CD8-positive, alpha-beta memory T cell (primary cell): Measurements from ENCODE around the gene FOXK2. TPM values are rescaled to one million over a fixed set of nuclear protein-coding genes. Genes with fewer than 3 reads are reported as not detected.
"Not testable (repeated sequence)": the region's sequence is repeated elsewhere in the genome, so short reads cannot be mapped to it uniquely, and the experiment has no call there.

Source experiments
- CTCF ChIA-PET: fragments of 350-600 bp; sonication (Branson Sonifier 250); formaldehyde crosslinking; loops from one replicate; lab custom pipeline; 2021; ENCODE audit warnings: antibody characterized with exemption; lab: Charles Lee
- POLR2A ChIA-PET: fragments of 350-600 bp; sonication (Branson Sonifier 250); formaldehyde crosslinking; loops from one replicate; lab custom pipeline; 2021; ENCODE audit warnings: antibody characterized with exemption; lab: Charles Lee
- DNase-seq, 5 donors: peaks; one replicate each; pipeline versions ENCODE4 v3.0.0 to v3.0.0-alpha.2; 2020 to 2022; ENCODE audit warnings: mixed read lengths in 1 of 5
- H3K27ac ChIP-seq: one replicate; pipeline ENCODE4 v1.7.0; 2013; ENCODE audit warnings: low read depth, mild to moderate bottlenecking, low read length, moderate library complexity
- H3K27me3 ChIP-seq: 2 replicates; pipeline ENCODE4 v1.7.0; 2013; ENCODE audit warnings: low read length, mild to moderate bottlenecking; ENCODE audit not compliant: insufficient read depth, poor library complexity, severe bottlenecking
- H3K36me3 ChIP-seq: 2 replicates; pipeline ENCODE4 v1.7.0; 2013; ENCODE audit warnings: mild to moderate bottlenecking, low read length, moderate library complexity; ENCODE audit not compliant: insufficient read depth
- H3K4me1 ChIP-seq: 2 replicates; pipeline ENCODE4 v1.7.0; 2013; ENCODE audit warnings: mild to moderate bottlenecking, low read length, moderate library complexity; ENCODE audit not compliant: insufficient read depth
- H3K4me3 ChIP-seq: 2 replicates; pipeline ENCODE4 v1.7.0; 2013; ENCODE audit warnings: mild to moderate bottlenecking, low read length
- H3K9me3 ChIP-seq: 2 replicates; pipeline ENCODE4 v1.7.0; 2013; ENCODE audit warnings: mild to moderate bottlenecking, low read length
- H3K27ac Mint-ChIP-seq, 8 donors: one replicate each; pipeline ENCODE4 v1.8.0; 2020 to 2021; ENCODE audit warnings: mixed read lengths in 8 of 8, mild to moderate bottlenecking in 6 of 8, inconsistent platforms in 3 of 8, moderate library complexity in 3 of 8
- H3K27me3 Mint-ChIP-seq, 2 donors: one replicate each; pipeline ENCODE4 v1.8.0; 2020 to 2021; ENCODE audit warnings: mixed read lengths in 2 of 2, mild to moderate bottlenecking in 1 of 2, moderate library complexity in 1 of 2
- H3K36me3 Mint-ChIP-seq, 3 donors: one replicate each; pipeline ENCODE4 v1.8.0; 2020 to 2021; ENCODE audit warnings: mixed read lengths in 3 of 3, inconsistent platforms in 1 of 3, mild to moderate bottlenecking in 1 of 3
- H3K4me1 Mint-ChIP-seq, 3 donors: one replicate each; pipeline ENCODE4 v1.8.0; 2020 to 2021; ENCODE audit warnings: mixed read lengths in 3 of 3, inconsistent platforms in 1 of 3, mild to moderate bottlenecking in 1 of 3
- H3K4me3 Mint-ChIP-seq, 7 donors: one replicate each; pipeline ENCODE4 v1.8.0; 2020 to 2021; ENCODE audit warnings: mixed read lengths in 7 of 7, mild to moderate bottlenecking in 6 of 7, moderate library complexity in 4 of 7, inconsistent platforms in 2 of 7
- H3K9me3 Mint-ChIP-seq, 5 donors: one replicate each; pipeline ENCODE4 v1.8.0; 2020 to 2022; ENCODE audit warnings: mixed read lengths in 5 of 5, mild to moderate bottlenecking in 3 of 5, moderate library complexity in 2 of 5, inconsistent platforms in 1 of 5
- polyA plus RNA-seq: library from polyadenylated mRNA; unstranded; fragments of 300-500 nt; fragmentation: Illumina TruSeq; gene quantifications from one replicate; pipeline ENCODE4 v1.2.3, GENCODE V29; 2021
- total RNA-seq, 2 experiments: library from RNA; stranded (reverse); gene quantifications; one replicate each; pipeline ENCODE4 v1.2.3, GENCODE V29; 2021

Gene FOXK2
- total and polyA plus RNA-seq, 3 experiments from 2014 or later = 8.2 to 71.2 (median 63.9) TPM

DNA sequence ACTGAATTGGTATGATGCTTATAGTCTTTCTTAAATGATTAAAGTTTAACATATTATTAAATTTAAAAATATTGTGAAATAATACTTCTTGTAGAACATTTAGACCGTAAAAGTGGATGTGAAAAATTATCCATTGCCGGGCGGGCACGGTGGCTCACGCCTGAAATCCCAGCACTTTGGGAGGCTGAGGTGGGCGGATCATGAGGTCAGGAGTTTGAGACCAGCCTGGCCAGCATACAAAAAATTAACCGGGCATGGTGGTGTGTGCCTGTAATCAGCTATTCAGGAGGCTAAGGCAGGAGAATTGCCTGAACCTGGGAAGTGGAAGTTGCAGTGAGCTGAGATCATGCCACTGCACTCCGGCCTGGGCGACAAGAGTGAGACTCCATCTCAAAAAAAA lies 17.7 kb downstream of the FOXK2 start:
- peaks cover 19% of the 10 kb centered on the region for H3K4me1 ChIP-seq
- peaks cover 46 to 67% (median 57%) of the 10 kb centered on the region in 3 donors for H3K4me1 Mint-ChIP-seq
- H3K27ac ChIP-seq, H3K36me3 ChIP-seq, H3K9me3 Mint-ChIP-seq, CTCF ChIA-PET, H3K4me3 Mint-ChIP-seq, H3K9me3 ChIP-seq, H3K27me3 ChIP-seq, H3K27me3 Mint-ChIP-seq, H3K4me3 ChIP-seq, DNase-seq: not testable (repeated sequence)
- H3K27ac Mint-ChIP-seq = peak overlapping the region in 2 of 8 donors; percentile 70 to 84
- POLR2A ChIA-PET = interaction anchor here (0.5 kb wide), 1 partner anchor 569 kb away, joined by 3 read pairs; no protein-coding TSS in a partner anchor
- H3K36me3 Mint-ChIP-seq = peaks cover 0 to 11% (median 0%) of the 10 kb centered on the region in 3 donors

DNA sequence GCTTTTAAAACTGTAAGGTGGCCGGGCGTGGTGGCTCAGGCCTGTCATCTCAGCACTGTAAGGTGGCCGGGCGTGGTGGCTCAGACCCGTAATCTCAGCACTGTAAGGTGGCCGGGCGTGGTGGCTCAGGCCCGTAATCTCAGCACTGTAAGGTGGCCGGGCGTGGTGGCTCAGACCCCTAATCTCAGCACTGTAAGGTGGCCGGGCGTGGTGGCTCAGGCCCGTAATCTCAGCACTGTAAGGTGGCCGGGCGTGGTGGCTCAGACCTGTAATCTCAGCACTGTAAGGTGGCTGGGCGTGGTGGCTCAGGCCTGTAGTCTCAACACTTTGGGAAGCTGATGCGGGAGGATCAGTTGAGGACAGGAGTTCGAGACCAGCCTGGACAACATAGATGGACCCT lies 19.5 kb downstream of the FOXK2 start:
- H3K9me3 Mint-ChIP-seq, H3K27me3 Mint-ChIP-seq, CTCF ChIA-PET, H3K9me3 ChIP-seq, H3K36me3 ChIP-seq, H3K4me3 ChIP-seq, H3K27me3 ChIP-seq, H3K27ac ChIP-seq, POLR2A ChIA-PET, DNase-seq, H3K4me3 Mint-ChIP-seq: not testable (repeated sequence)
- Mint-ChIP-seq H3K36me3 (peaks cover 0 to 11% (median 0%) of the 10 kb centered on the region in 3 donors), H3K4me1 (peaks cover 46 to 69% (median 58%) of the 10 kb centered on the region in 3 donors), H3K27ac (peak overlapping the region in 2 of 8 donors; percentile 31 to 53)
- peaks cover 14% of the 10 kb centered on the region for H3K4me1 ChIP-seq

DNA sequence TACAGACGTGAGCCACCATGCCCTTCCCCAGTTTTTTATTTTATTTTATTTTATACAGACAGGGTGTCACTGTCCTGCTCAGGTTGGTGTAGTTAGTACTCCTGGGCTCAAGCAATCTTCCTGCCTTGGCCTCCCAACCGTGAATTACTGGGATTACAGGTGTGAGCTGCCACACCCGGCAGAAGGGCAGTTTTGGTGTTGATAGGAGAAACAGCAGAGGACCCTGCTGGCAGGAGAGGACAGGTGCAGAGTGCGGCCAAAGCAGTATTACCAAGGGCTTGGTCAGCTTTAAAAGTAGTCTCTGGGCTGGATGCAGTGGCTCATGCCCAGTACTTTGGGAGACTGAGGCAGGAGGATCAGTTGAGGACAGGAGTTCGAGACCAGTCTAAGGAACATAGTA lies 22.9 kb downstream of the FOXK2 start:
- Mint-ChIP-seq H3K27me3 (peaks cover 0 to 1% of the 10 kb centered on the region in 2 donors), H3K4me3 (no peak overlapping the region), H3K4me1 (peaks cover 34 to 68% (median 42%) of the 10 kb centered on the region in 3 donors), H3K27ac (peak overlapping the region in 3 of 8 donors; percentile 35 to 93 (median 55)), H3K36me3 (peaks cover 0 to 10% (median 0%) of the 10 kb centered on the region in 3 donors), H3K9me3 (no peaks in the 10 kb centered on the region)
- peaks cover 5% of the 10 kb centered on the region for H3K4me1 ChIP-seq
- H3K27ac ChIP-seq = no peak overlapping the region
- no peak for DNase-seq
- no peaks in the 10 kb centered on the region for H3K36me3 ChIP-seq
- no peak overlapping the region for H3K4me3 ChIP-seq
- H3K9me3 ChIP-seq = no peaks in the 10 kb centered on the region
- ChIA-PET POLR2A (no interaction called here), CTCF (interaction anchor here (1.0 kb wide), 1 partner anchor 13 kb away, joined by 3 read pairs; no protein-coding TSS in a partner anchor)
- H3K27me3 ChIP-seq = no peaks in the 10 kb centered on the region

DNA sequence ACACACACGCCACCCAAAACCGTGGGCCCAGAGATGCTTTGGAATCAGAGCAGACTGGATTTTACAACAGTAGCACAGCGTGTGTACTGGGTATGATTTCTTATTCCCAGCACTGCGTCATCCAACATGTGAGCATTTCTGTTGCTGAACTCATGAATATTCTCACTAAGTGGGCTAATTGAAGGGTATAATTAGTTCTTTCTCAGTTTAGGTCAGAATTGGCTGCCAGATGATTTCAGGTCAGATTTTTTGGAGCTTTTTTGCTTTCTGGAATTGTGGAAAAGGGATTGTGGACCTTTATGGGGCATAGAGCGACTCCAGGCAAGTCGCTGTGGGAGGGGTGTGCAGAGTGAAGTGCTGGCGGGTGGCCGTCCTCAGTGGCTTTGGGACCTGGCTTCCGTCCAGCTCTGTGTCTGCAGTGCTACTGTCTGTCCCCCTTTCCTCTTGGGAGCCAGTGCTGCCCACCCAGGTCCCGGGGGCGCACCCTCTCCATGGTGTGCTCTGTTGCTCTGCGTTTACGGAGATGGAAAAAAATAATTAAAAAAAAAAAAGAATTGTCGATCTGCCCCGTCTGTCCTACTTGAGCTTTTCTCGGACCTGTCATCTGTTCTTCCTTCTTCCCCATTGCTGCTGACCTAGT lies 25.0 kb downstream of the FOXK2 start:
- Mint-ChIP-seq H3K9me3 (no peaks in the 10 kb centered on the region), H3K36me3 (peaks cover 0 to 9% (median 0%) of the 10 kb centered on the region in 3 donors), H3K27me3 (no peaks in the 10 kb centered on the region), H3K4me3 (no peak overlapping the region), H3K4me1 (peaks cover 39 to 73% (median 49%) of the 10 kb centered on the region in 3 donors), H3K27ac (peak overlapping the region in 1 of 8 donors; percentile 11)
- peaks cover 5% of the 10 kb centered on the region for H3K4me1 ChIP-seq
- CTCF ChIA-PET = interaction anchor here (1.3 kb wide), 1 partner anchor 41 kb away, joined by 4 read pairs; no protein-coding TSS in a partner anchor
- no peaks in the 10 kb centered on the region for H3K36me3 ChIP-seq
- no peaks in the 10 kb centered on the region for H3K9me3 ChIP-seq
- H3K4me3 ChIP-seq = no peak overlapping the region
- DNase-seq = no peak
- H3K27ac ChIP-seq = no peak overlapping the region
- POLR2A ChIA-PET = interaction anchor here (0.5 kb wide), 1 partner anchor 878 kb away, joined by 3 read pairs; the partner anchor contains the start of genes CCDC137 and OXLD1
- no peaks in the 10 kb centered on the region for H3K27me3 ChIP-seq

DNA sequence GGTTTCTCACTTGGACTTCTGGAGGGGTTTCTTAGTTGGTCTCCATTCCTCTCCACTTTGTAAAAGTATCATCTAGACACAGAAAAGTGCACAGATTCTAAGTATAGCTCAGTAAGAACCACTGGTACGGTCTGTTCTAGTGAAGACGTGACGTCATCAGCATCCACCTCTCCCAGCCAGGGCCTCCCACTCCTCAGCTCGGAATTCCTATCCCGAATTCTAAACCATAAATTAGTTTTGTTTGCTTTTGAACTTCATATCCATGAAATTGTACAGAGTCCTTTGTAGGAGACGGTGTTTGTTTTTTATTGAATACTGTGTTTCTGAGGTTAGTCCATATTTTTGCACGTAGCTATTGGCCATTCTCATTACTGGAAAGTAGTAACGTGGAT lies 25.5 kb downstream of the FOXK2 start:
- DNase-seq = no peak
- CTCF ChIA-PET = interaction anchor here (1.0 to 1.3 kb wide), 2 partner anchors 10 to 41 kb away, joined by 4 read pairs; no protein-coding TSS in a partner anchor
- no peaks in the 10 kb centered on the region for H3K9me3 ChIP-seq
- peaks cover 5% of the 10 kb centered on the region for H3K4me1 ChIP-seq
- no peak overlapping the region for H3K27ac ChIP-seq
- Mint-ChIP-seq H3K9me3 (no peaks in the 10 kb centered on the region), H3K4me3 (no peak overlapping the region), H3K27me3 (no peaks in the 10 kb centered on the region), H3K27ac (peak overlapping the region in 1 of 8 donors; percentile 0), H3K36me3 (peaks cover 0 to 9% (median 0%) of the 10 kb centered on the region in 3 donors), H3K4me1 (peaks cover 39 to 75% (median 50%) of the 10 kb centered on the region in 3 donors)
- H3K27me3 ChIP-seq = no peaks in the 10 kb centered on the region
- no peaks in the 10 kb centered on the region for H3K36me3 ChIP-seq
- no peak overlapping the region for H3K4me3 ChIP-seq
- POLR2A ChIA-PET = no interaction called here

DNA sequence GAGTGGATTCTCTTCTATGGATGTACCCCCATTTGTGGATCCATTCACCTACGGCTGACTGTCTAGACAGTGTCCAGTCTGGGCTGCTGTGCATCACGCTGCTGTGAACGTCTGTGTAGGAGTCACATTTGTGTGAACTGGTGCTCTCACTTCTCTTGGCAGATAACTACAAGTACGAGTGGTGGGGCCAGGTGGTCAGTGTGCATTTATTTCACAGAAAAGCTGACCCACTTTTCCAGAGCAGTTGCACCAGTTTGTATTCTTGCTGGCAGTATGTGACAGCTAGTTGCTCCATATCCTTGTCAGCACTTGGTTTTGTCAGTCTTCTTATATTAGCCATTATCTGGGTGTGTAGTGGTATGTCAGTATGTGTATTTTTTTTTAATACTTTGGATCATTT lies 28.4 kb downstream of the FOXK2 start:
- Histone ChIP-seq H3K36me3 (no peaks in the 10 kb centered on the region), H3K9me3 (no peaks in the 10 kb centered on the region), H3K4me1 (peaks cover 12% of the 10 kb centered on the region), H3K4me3 (no peak overlapping the region), H3K27me3 (no peaks in the 10 kb centered on the region), H3K27ac (no peak overlapping the region)
- POLR2A ChIA-PET = no interaction called here
- CTCF ChIA-PET = no interaction called here
- peaks cover 39 to 73% (median 53%) of the 10 kb centered on the region in 3 donors for H3K4me1 Mint-ChIP-seq
- peaks cover 0 to 1% (median 0%) of the 10 kb centered on the region in 3 donors for H3K36me3 Mint-ChIP-seq
- no peaks in the 10 kb centered on the region for H3K27me3 Mint-ChIP-seq
- no peaks in the 10 kb centered on the region for H3K9me3 Mint-ChIP-seq
- DNase-seq = no peak
- peak overlapping the region in 2 of 8 donors; percentile 29 to 66 for H3K27ac Mint-ChIP-seq
- no peak overlapping the region for H3K4me3 Mint-ChIP-seq

DNA sequence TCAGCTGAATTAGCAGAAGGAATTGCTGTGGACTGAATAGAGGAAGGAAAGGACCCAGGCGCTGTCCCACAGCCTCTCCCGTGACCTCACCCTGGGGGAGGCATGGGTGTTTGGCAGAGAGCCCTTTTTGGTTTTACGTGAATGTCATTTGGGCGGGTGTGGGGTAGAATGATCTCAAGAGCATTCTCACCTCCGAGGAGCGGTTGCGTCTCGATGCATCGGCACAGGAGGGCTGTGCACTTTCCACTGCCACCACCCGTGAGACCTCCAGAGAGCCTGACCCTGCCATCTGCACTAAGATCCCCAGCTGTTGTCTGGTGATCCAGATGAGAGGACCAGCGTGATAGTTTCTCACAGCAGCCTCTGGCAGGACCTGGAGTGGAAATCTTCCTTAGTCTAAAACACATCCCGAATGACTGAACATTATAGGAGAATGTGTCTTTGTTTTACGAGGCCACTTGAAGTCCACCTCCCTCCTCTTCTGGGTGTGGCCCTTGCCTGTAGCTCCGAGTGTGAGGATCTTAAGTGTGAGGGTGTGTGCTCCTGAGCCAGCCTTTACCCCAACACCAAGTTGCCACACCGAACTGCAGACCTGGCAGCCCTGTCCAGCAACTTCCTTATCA lies 29.3 kb downstream of the FOXK2 start:
- H3K4me1 Mint-ChIP-seq = peaks cover 35 to 67% (median 48%) of the 10 kb centered on the region in 3 donors
- POLR2A ChIA-PET = no interaction called here

More for the DNA sequence above, 29.3 kb downstream of the FOXK2 start:
- Histone ChIP-seq H3K27me3 (no peaks in the 10 kb centered on the region), H3K4me1 (peaks cover 12% of the 10 kb centered on the region), H3K9me3 (no peaks in the 10 kb centered on the region), H3K36me3 (no peaks in the 10 kb centered on the region), H3K4me3 (no peak overlapping the region), H3K27ac (peak overlapping the region; percentile 32)
- Mint-ChIP-seq H3K36me3 (peaks cover 0 to 1% (median 0%) of the 10 kb centered on the region in 3 donors), H3K4me3 (peak overlapping the region in 1 of 7 donors; percentile 12), H3K9me3 (no peaks in the 10 kb centered on the region), H3K27me3 (no peaks in the 10 kb centered on the region), H3K27ac (peak overlapping the region in 5 of 8 donors; percentile 19 to 66 (median 43))
- CTCF ChIA-PET = interaction anchor here (1.2 kb wide), 1 partner anchor 518 kb away, joined by 3 read pairs; no protein-coding TSS in a partner anchor
- no peak for DNase-seq
